K562 (cell line): ENCODE measurements around the gene PURA.

ENCODE experiments used
- CEBPB ChIP-seq: fragments of 450-650 bp; IDR thresholded peaks from 2 replicates; pipeline ENCODE4 v1.6.1; 2016; ENCODE audit warnings: missing genetic modification characterization, missing compliant biosample characterization
- GABPB1 ChIP-seq: sonication (generic); formaldehyde crosslinking; IDR thresholded peaks from 2 replicates; pipeline ENCODE4 v1.8.0; 2022; ENCODE audit warnings: mild to moderate bottlenecking, missing genetic modification reagents
- PHF20 ChIP-seq: fragments of 450-650 bp; IDR thresholded peaks from 2 replicates; pipeline ENCODE4 v1.6.1; 2018; ENCODE audit not compliant: partially characterized antibody
- SMARCA4 ChIP-seq: fragments of 450-650 bp; IDR thresholded peaks from 2 replicates; pipeline ENCODE4 v1.6.1; 2016
- STAT5A ChIP-seq: IDR thresholded peaks from 2 replicates; pipeline ENCODE4 v1.6.1; 2012; ENCODE audit warnings: low read length, inconsistent platforms, borderline replicate concordance
- TBL1XR1 ChIP-seq, 2 experiments: IDR thresholded peaks; 2 replicates each; pipeline ENCODE4 v1.6.1; 2012; ENCODE audit warnings: improper control_type of control experiment in 2 of 2, low read length in 2 of 2, mild to moderate bottlenecking in 1 of 2
- ZNF143 ChIP-seq: sonication (generic); formaldehyde crosslinking; IDR thresholded peaks from 2 replicates; pipeline ENCODE4 v1.9.0; 2022; ENCODE audit warnings: mild to moderate bottlenecking, missing genetic modification reagents
- ZNF561 ChIP-seq: fragments of 450-650 bp; formaldehyde crosslinking; conservative IDR thresholded peaks from 2 replicates; pipeline ENCODE4 v1.4.0; 2020; ENCODE audit warnings: mild to moderate bottlenecking, moderate library complexity
- TF ChIP-seq, protein P1 (sequence below), 3 experiments: IDR thresholded peaks in 2 of 3; conservative IDR thresholded peaks in 1 of 3; 2 replicates each; pipeline ENCODE4 v1.5.1; 2011 to 2012; ENCODE audit warnings: low read length in 3 of 3, mild to moderate bottlenecking in 3 of 3, control low read depth in 2 of 3, improper control_type of control experiment in 1 of 3, inconsistent platforms in 1 of 3, low read depth in 1 of 3, mixed read lengths in 1 of 3, moderate library complexity in 1 of 3; ENCODE audit not compliant: insufficient read depth in 2 of 3
- TF ChIP-seq, protein P2 (sequence below): sonication (generic); formaldehyde crosslinking; IDR thresholded peaks from 2 replicates; pipeline ENCODE4 v1.8.0; 2023; ENCODE audit warnings: mild to moderate bottlenecking, missing genetic modification reagents

DNA sequence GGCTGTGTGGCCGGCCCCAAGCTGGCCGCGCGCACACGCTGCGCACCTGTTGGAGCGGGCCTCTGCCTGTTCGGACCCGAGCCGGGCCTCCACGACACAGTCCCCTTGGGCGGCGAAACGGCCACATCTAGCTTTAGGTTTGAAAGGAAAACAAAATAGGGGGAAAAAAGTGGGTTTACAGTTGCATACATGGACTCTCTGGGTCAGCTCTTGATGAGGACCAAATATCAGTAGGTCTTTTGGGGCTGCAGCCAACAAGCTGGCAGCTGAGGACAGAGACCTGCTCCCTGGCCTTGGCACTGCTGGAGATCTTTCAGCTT lies 32.6 kb downstream of the PURA start:
- TF ChIP-seq ZNF143 (no peak), SMARCA4 (no peak), STAT5A (no peak), GABPB1 (CRISPR knock-in tag) (no peak), PHF20 (no peak), TBL1XR1 (IDR thresholded peaks at IDR 0.05; ENCODE audit: low read length in 2 of 2) (no peak), CEBPB (tag) (no peak), ZNF561 (CRISPR knock-in tag) (no peak)
- TF ChIP-seq, protein P1, sequence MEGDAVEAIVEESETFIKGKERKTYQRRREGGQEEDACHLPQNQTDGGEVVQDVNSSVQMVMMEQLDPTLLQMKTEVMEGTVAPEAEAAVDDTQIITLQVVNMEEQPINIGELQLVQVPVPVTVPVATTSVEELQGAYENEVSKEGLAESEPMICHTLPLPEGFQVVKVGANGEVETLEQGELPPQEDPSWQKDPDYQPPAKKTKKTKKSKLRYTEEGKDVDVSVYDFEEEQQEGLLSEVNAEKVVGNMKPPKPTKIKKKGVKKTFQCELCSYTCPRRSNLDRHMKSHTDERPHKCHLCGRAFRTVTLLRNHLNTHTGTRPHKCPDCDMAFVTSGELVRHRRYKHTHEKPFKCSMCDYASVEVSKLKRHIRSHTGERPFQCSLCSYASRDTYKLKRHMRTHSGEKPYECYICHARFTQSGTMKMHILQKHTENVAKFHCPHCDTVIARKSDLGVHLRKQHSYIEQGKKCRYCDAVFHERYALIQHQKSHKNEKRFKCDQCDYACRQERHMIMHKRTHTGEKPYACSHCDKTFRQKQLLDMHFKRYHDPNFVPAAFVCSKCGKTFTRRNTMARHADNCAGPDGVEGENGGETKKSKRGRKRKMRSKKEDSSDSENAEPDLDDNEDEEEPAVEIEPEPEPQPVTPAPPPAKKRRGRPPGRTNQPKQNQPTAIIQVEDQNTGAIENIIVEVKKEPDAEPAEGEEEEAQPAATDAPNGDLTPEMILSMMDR (IDR thresholded peaks at IDR 0.05 in 2 of 3, conservative IDR thresholded peaks at IDR 0.05 in 1 of 3; ENCODE audit: insufficient read depth in 2 of 3, low read depth in 1 of 3, low read length in 3 of 3) = no peak
- TF ChIP-seq, protein P2, sequence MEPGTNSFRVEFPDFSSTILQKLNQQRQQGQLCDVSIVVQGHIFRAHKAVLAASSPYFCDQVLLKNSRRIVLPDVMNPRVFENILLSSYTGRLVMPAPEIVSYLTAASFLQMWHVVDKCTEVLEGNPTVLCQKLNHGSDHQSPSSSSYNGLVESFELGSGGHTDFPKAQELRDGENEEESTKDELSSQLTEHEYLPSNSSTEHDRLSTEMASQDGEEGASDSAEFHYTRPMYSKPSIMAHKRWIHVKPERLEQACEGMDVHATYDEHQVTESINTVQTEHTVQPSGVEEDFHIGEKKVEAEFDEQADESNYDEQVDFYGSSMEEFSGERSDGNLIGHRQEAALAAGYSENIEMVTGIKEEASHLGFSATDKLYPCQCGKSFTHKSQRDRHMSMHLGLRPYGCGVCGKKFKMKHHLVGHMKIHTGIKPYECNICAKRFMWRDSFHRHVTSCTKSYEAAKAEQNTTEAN (CRISPR knock-in tag) = no peak
